Thyroid gland (tissue), 4 donors: ENCODE results near the gene TLL1.

Source experiments
- POLR2A ChIP-seq, 2 donors: fragments of 450-650 bp; IDR thresholded peaks; one replicate each; pipeline ENCODE4 v1.6.1; 2017; ENCODE audit warnings: antibody characterized with exemption in 2 of 2, mild to moderate bottlenecking in 2 of 2, moderate library complexity in 1 of 2
- TF ChIP-seq, protein P1 (sequence below), 6 experiments: fragments of 200-600 bp in 3 of 6; fragments of 450-650 bp in 3 of 6; sonication (generic) in 3 of 6; IDR thresholded peaks; one replicate each; pipeline ENCODE4 v1.5.1; 2016 to 2019; ENCODE audit warnings: antibody characterized with exemption in 6 of 6, mild to moderate bottlenecking in 2 of 6, inconsistent platforms in 1 of 6, moderate library complexity in 1 of 6

DNA sequence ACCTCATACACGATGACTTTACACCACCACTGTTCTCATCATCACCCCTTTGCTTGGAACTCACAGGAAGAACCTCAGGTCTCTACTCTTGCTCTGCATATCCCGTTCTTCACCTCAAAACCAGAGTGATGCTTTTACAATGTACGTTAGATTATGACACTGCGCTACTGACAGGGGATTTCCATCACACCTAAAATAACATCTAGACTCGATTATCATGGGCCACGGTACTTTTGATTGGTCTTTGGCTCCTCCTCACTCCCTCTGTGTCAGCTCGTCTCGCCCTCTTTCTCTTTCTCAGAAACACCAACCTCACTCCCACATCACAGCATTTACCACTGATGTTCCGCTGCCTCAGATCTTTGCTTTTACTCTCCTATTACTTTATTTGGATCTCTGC is 172.4 kb downstream of the TLL1 start:
- TF ChIP-seq, protein P1, sequence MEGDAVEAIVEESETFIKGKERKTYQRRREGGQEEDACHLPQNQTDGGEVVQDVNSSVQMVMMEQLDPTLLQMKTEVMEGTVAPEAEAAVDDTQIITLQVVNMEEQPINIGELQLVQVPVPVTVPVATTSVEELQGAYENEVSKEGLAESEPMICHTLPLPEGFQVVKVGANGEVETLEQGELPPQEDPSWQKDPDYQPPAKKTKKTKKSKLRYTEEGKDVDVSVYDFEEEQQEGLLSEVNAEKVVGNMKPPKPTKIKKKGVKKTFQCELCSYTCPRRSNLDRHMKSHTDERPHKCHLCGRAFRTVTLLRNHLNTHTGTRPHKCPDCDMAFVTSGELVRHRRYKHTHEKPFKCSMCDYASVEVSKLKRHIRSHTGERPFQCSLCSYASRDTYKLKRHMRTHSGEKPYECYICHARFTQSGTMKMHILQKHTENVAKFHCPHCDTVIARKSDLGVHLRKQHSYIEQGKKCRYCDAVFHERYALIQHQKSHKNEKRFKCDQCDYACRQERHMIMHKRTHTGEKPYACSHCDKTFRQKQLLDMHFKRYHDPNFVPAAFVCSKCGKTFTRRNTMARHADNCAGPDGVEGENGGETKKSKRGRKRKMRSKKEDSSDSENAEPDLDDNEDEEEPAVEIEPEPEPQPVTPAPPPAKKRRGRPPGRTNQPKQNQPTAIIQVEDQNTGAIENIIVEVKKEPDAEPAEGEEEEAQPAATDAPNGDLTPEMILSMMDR (IDR thresholded peaks at IDR 0.05): no peak
- no peak for TF ChIP-seq POLR2A (IDR thresholded peaks at IDR 0.05)
